Fibroblast of lung (primary cell): ENCODE measurements around the gene TAB3.

Experiments
- EZH2 ChIP-seq: IDR thresholded peaks from 2 replicates; pipeline ENCODE4 v1.5.1; 2012; ENCODE audit warnings: low read length, control low read depth, mild to moderate bottlenecking; ENCODE audit errors: missing control alignments
- TF ChIP-seq, protein P1 (sequence below), 2 donors: IDR thresholded peaks in 1 of 2; conservative IDR thresholded peaks in 1 of 2; 1 replicate in 1 of 2; 2 replicates in 1 of 2; pipeline ENCODE4 v1.5.1; 2011 to 2012; ENCODE audit warnings: low read length in 2 of 2, control low read depth in 1 of 2, inconsistent platforms in 1 of 2, low read depth in 1 of 2, mild to moderate bottlenecking in 1 of 2

DNA sequence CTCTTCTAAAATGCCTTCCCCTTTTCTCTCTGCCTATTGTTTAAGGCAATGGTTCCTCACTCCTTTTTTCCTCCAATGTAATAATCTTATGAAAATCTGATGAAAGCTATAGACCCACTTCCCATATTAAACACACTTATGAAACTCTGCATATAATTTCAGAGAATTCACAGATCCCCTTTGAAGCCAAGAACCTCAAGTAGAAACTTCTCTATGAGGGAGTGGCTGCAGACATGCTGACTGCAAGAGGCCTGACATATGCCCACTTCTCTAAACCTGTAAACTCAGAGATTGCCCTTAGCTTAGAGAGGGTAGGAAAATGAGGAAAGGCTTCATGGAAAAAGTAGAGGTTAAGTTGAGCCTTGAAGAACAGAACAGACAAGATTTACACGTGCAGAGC, 37.6 kb downstream of the TAB3 start:
- TF ChIP-seq, protein P1, sequence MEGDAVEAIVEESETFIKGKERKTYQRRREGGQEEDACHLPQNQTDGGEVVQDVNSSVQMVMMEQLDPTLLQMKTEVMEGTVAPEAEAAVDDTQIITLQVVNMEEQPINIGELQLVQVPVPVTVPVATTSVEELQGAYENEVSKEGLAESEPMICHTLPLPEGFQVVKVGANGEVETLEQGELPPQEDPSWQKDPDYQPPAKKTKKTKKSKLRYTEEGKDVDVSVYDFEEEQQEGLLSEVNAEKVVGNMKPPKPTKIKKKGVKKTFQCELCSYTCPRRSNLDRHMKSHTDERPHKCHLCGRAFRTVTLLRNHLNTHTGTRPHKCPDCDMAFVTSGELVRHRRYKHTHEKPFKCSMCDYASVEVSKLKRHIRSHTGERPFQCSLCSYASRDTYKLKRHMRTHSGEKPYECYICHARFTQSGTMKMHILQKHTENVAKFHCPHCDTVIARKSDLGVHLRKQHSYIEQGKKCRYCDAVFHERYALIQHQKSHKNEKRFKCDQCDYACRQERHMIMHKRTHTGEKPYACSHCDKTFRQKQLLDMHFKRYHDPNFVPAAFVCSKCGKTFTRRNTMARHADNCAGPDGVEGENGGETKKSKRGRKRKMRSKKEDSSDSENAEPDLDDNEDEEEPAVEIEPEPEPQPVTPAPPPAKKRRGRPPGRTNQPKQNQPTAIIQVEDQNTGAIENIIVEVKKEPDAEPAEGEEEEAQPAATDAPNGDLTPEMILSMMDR (conservative IDR thresholded peaks at IDR 0.05 in 1 of 2, IDR thresholded peaks at IDR 0.05 in 1 of 2; ENCODE audit: low read depth in 1 of 2, low read length in 2 of 2) = no peak
- no peak for TF ChIP-seq EZH2
